Measurements from ENCODE around the gene HMCN2. TPM values are rescaled to one million over a fixed set of nuclear protein-coding genes. Genes with fewer than 3 reads are reported as not detected.

HMCN2 gene
- total RNA-seq, 5 donors from 2014 or later (not counting 1 experiment from before 2014, with no cell fraction given), result 0.03 TPM; not detected in 4

Other genes with a start within 250 kb of the HMCN2 start
- 100 to 1,000 TPM; 166 to 211 (median 182) TPM for gene FNBP1, start 222.6 kb upstream of the HMCN2 start, total RNA-seq
- 10 to 100 TPM; 21.3 to 29.1 (median 22.1) TPM for gene GPR107, start 211.9 kb upstream of the HMCN2 start, total RNA-seq
- under 1 TPM in 4 of 5 donors, not detected in 1; 0.20 to 0.82 (median 0.46) TPM for gene NCS1, start 93.4 kb upstream of the HMCN2 start, total RNA-seq
- gene ASS1, start 179.2 kb downstream of the HMCN2 start, total RNA-seq, result 1 to 10 TPM in 2 of 5 donors, under 1 TPM in 1, not detected in 2; 0.92 to 2.1 (median 1.2) TPM

Measured in T-cell (primary cell).